ENCODE data around the gene PIWIL4.
A peak's percentile ranks its signal among the peaks of the same experiment; 100 is the strongest.
"Not testable (repeated sequence)": the region's sequence is repeated elsewhere in the genome, so short reads cannot be mapped to it uniquely, and the experiment has no call there.

Gene PIWIL4

DNA sequence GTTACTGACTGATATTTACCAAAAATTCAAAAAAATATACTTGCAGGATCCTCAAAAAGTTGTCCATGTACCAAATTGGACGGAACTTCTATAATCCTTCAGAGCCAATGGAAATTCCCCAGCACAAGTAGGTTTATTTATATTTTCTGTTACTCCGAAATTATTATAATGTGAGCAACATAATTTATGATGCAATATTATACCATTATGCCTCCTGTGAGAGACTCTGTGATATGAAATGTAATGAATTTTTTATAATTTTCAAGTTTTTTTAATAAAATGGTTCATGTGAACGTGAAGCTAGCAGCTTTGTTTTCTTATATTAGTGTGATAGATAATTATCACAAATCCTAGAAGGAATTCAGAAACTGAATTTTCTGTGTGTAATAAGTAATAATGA, 18.2 kb downstream of the PIWIL4 start:
- DNase-seq (ENCODE audit: low spot score) = no peak

DNA sequence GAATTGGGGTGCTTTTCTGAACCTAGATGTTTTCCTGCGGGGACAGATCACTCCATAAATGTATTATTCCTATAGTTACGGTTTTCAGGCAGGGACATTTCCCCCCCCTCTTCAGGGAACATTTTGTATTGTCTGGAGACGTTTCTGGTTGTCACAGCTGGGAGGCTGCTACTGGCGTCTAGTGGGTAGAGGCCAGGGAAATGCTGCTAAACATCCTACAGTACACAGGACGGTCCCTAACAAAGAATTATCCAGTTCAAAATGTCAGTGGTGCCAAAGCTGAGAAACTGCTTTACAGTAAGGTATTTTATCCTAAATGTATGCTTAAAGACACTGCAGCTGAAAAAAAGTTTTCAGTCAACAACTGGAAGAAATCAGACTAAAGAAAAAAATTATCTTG, 19.4 kb downstream of the PIWIL4 start:
- DNase-seq (ENCODE audit: low spot score) = peak; percentile 16

DNA sequence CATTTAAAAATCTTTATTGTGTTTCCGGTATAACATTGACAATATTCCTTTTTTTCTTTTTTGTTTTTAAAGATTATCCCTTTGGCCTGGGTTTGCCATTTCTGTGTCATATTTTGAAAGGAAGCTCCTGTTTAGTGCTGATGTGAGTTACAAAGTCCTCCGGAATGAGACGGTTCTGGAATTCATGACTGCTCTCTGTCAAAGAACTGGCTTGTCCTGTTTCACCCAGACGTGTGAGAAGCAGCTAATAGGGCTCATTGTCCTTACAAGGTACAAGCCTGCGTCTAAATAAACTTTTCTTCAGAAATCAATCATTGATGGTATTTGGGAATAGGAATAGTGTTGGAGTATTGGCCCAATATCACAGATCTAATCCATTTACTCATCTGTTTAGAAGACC, 19.8 kb downstream of the PIWIL4 start:
- DNase-seq (ENCODE audit: low spot score) = no peak

DNA sequence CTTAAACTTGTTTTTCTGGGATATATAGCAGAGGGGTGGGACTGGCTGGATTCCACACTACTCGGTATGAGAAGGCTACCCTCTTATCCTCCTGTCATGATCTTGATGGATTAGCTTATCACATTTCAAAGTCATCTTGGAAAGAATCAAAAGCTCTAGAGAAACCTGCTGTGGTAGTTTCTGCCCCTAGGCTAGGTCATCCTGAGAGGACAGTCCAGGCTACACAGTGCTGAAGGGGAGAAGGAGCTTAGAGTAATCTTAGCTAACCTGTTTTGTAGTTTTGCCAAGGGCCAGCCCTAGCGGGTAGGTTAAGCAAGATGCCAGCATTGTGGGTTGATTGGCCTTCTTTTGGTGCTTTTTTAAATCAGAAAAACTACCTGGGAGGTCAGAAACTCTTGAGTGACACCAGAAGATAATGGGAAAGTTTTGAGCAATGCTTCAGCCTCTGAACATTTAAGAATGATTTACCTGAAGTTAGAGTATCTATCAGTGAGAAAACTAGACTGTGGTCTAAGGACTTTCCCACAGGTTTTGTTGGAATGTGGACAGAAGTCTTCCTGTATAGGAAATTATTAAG, 21.3 kb downstream of the PIWIL4 start:
- no peak for DNase-seq (ENCODE audit: low spot score)

DNA sequence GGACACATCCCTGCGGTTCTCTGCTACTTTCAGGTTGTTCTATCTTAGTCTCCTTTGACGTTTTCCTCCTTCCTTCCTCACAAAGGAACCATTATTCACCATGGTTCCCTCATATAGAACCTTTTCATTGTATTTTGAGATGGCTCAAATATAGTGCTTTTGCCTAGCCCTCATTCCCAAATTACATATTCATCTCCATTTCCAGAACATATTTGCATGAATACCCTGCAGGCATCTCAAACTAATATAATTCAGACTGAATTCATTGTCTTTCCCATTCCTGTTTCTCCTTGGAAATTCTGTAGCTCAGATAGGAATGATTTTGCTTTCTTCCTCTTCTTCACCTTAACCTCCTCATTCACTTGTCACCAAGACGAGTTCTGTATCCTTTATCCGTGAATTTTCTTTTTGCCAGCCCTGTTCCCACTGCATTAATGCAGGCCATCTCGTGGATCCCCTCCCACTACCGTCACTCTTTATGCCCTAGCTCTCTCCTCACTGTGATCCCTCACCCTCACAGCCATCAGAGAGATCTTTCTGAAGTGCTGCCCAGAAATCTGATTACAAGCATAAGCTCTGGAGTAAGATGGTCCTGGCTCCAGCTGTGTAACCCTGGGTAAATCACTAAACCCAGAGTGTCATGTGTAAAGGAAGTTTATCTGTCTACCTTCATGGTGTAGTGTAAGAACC, 23.3 kb downstream of the PIWIL4 start:
- no peak for DNase-seq (ENCODE audit: low spot score)

DNA sequence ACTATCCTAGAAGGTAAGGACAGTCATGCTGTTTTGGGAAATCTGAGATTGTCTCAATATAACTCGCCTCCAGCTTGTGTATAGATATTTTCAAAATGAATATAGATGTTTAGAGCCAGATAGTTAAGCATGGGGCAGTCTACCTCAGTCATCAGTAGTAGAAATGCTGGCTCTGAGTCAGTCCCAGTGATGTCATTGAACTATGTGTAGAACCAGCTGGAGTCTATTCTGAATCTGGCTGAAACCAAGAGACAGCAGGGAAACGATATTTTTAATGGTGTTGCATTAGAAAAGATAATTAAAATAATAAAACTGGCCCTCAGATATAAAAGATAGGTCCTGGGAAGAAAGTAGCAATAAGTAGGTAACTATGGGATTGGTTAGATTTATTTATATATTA, 25.9 kb downstream of the PIWIL4 start:
- no peak for DNase-seq (ENCODE audit: low spot score)

DNA sequence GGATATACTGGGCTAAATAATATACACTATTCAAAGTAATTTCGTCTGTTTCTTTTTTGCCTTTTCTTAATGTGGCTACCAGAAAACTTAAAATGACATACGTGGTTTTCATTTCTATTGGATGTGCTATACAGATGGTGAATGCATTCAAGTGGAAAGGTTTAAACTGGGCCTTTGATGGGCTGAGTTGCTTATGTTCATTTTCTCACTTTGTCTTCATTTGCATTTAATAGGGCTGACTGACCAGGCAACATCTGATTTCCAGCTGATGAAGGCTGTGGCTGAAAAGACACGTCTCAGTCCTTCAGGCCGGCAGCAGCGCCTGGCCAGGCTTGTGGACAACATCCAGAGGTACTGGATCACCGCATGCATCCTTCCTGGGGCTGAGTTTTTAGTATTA, 27.9 kb downstream of the PIWIL4 start:
- DNase-seq (ENCODE audit: low spot score) = no peak

DNA sequence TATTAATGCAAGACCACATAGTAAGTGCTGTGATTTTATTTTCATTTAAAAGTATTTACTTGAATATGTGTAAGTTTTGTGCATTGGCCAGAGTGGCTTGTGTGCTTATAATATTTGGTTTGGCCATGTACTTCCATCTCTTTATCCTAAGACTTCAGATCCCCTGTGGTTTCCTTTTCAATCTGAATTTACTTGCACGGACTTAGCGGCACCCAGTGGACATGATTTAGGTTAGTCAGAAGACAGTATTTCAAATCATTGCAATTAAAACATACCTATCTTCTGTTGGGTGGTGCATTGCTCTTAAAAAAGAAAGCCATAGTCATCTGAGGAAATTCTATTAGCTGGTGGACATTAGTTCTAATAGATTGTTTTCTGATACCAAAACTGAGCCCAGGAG, 30.7 kb downstream of the PIWIL4 start:
- no peak for DNase-seq (ENCODE audit: low spot score)

DNA sequence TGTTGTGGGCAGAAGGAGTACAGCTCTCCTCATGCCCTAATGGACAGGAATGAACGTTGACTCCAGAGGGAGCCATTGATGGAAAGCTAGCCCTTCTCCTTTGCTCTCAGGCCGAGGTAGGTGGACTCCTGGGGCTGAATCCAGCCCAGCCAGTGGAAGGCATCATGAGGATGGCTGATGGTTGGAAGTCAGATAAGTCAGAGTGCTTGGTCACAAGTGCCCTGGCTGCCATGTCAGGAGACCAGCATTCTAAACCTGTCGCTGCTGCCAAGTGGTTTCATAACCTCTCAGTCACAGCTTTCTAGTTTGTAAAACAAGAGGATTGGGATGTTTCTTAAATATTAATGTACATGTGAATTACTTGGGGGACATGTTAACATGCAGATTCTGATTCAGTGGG, 32.3 kb downstream of the PIWIL4 start:
- no peak for DNase-seq (ENCODE audit: low spot score)

DNA sequence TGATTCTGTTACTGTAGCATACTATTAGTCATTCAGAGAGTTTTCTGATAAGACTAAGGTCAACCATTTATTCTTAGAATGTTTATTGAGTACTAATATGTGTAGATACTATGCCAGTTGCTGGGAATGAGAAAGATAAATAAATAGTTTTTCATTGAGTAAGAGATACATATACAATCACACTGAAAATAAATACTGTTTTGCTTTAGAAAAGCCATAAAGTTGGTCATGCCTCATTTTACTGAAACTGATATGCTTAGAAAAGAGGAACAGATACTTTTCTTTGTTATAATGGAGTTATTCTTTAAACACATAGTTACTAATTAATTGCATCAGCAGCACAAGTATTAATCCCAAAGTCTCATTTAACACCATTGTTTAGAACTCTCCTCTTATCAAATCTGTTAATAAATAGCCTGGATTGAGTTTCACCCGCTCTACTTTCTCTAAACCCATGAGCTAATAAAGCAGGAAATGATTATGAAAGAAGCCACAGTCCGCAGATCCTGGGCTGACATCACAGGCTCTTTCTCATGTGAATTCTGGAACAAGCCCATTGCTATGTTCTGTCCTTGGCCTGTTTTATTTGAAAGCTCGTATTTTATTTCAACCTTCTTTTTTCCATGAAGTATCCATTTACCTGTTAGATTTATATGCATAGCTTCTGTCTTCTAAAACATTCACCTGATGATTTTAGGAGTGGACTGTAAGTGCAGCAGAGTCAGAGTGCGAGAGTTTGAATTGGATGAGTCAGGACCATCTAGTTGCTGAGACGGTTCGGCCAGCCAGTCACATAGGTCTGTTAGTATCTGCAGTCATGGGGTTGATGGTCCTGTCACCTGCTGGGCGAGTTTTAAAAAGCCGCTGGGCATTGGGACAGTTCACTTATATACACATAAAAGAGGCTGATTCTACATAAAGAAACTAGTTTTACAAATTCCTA, 35.5 kb downstream of the PIWIL4 start:
- peak; percentile 70 for DNase-seq (ENCODE audit: low spot score)

DNA sequence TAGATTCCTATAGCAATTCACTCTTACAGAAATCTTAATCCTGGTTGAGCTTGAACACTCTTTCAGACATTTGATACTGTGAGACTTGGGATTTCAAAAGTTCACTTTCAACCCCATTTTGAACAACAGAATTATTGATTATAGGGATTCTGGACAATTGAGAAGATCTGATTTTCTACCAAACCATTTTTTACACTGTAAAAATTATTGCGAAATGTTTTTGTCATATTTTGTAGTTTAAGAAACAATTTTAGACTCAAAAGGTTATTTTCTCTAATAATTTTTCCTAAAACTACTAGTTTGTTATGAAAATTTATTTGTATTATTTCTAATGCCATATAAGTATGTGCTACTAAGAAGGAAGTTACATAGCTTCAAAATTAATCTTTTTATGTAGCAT, 36.4 kb downstream of the PIWIL4 start:
- no peak for DNase-seq (ENCODE audit: low spot score)

DNA sequence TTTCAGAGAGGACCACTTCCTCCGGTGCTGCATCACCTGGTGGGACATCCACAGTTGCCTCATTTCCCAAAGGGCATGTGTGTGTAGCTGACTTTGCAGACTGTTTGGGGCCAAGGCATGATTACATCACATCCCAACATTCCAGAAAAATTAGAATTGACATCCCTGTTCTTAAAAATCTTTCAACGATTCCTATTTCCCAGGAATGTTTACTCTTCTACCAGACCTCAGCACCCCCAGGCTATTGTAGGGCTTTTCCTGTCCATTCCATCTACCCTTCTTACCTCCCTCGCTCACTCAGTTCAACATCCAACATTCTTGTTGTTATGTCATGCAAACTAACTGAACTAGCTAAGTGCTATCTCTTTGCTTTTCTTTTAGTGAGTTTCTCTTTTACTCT, 37.3 kb downstream of the PIWIL4 start:
- no peak for DNase-seq (ENCODE audit: low spot score)

DNA sequence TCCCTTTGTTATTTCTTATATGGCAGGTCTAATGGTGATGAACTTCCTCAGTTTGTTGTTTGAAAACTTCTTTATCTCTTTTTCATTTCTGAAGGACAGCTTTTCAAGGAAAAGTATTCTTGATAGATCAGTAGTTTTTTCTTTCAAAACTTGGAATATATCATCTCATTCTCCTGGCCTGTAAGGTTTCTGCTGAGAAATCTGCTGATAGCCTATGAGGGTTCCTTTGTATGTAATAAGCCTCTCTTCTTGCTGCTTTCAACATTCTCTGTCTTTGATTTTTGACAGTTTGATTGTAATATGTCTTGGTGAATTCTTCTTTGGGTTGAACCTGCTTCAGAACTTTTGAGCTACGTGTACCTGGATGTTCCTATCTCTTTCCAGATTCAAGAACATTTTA, 46.0 kb downstream of the PIWIL4 start:
- DNase-seq (ENCODE audit: low spot score) = no peak

DNA sequence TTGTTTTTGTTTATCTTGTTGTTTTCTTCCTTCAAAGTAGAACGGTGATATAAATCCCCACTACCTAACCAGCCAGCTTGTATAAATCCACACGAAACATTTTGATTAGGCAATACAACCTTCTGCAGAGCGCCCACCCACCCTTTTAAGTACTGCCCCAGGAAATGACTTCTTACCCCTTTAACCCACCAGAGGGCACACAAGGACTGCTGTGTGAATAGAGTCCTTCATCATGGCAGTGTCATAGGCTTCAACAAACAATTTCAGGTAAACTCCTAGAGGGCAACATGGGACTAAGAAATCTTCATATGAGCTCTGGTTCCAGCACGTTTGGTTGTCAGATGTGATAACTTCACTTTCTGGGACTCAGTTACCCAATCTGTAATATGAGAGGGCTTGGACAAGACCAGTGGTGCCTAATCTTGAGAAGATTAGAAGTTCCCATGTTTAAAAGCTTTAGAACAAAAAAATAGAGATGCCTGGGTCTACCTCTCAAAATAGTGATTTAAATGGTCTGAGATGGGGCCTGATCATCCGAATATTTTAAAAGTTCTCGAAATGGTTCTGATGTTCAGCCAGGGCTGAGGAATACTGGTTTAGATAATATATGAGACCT, 56.1 kb downstream of the PIWIL4 start:
- no peak for DNase-seq (ENCODE audit: low spot score)

DNA sequence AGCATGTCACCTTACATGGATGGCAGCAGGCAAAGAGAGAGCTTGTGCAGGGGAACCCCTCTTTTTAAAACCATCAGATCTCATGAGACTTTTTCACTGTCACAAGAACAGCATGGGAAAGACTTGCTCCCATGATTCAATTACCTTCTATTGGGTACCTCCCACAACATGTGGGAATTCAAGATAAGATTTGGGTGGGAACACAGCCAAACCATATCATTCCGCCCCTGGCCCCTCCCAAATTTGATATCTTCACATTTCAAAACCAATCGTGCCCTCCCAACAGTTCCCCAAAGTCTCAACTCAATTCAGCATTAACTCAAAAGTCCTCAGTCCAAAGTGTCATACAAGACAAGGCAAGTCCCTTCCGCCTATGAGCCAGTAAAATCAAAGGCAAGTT, 58.3 kb downstream of the PIWIL4 start:
- DNase-seq (ENCODE audit: low spot score) = not testable (repeated sequence)

DNA sequence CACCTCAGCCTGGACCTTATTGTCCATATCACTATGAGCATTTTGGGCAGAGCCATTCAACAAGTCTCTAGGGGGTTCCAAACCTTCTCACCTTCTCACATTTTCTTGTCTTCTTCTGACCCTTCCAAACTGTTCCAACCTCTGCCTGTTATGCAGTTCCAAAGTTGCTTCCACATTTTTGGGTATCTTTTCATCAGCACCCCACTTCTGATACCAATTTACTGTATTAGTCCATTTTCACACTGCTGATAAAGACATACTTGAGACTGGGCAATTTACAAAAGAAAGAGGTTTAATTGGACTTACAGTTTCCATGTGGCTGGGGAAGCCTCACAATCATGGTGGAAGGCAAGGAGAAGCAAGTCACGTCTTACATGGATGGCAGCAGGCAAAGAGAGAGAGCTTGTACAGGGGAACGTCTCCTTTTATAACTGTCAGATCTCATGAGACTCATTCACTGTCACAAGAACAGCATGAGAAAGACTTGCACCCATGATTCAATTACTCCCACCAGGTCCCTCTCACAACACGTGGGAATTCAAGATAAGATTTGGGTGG, 59.9 kb downstream of the PIWIL4 start:
- not testable (repeated sequence) for DNase-seq (ENCODE audit: low spot score)

DNA sequence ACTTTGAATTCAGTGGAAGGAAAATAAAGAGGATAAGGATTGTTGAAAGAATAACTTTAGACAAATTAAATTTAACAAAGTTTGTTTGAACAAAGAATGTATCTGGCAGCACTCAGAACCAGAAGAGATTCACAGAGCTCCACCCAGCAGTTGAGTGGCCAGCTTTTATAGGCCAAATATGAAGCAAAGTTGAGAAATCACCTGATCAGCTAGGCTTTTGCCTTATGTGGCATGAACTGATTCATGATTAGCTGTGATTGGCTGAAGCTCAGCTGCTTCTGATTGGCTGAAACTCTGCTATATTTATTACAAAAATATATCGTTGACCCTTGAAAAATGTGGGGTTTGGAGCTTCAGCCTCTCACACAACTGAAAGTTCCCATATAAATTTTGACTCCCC, 62.6 kb downstream of the PIWIL4 start:
- DNase-seq (ENCODE audit: low spot score) = no peak

DNA sequence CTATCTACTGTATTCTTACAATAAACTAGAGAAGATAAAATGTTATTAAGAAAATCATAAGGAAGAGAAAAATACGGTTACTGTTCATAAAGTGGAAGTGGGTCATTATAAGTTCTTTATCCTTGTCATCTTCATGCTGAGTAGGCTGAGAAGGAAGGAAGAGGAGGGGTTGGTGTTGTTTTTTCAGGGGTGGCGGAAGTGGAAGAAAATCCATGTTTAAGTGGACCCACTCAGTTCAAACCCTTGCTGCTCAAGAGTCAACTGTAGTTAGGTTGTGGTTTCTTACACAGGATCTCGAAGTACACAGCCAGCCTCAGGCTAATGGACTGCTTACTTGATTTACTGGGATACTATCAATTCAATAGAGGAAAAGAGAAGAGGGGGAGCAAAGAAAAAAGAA, 63.1 kb downstream of the PIWIL4 start:
- no peak for DNase-seq (ENCODE audit: low spot score)

DNA sequence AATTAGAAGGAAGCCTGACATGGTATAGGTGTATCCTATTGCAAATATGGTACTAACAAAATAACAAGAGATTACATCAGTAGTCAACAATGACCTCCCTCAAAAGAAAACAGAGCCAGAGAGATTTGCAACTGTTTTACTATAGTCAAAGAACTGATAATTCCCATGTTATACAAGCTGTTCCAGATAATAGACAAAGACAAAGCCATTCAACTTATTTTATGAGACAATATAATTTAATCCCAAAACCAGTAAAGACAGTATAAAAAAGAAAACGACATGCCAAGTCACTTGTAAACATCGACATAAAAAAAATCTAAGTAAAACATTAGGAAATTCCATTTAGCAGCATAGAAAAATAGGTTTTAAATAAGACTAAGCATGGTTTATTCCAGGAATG, 65.2 kb downstream of the PIWIL4 start:
- no peak for DNase-seq (ENCODE audit: low spot score)

DNA sequence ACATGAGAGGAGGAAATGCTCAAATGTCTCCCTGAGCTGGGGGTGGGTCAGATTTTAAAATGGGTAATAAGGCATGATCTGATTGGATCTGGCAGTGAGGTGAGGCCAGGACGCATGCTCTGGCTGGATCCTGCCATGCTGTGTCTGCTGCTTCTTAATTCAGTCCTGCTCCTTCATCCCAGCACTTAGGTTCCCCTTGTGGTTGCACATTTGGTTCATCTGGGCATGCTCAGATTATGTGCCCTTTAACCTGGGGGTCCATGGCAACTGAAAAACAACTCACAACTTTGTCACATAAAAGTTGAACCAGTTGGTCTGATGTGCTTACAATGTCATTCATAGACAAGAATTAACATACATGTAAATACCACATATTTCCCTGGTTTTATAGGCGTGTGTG, 67.9 kb downstream of the PIWIL4 start:
- no peak for DNase-seq (ENCODE audit: low spot score)

DNA sequence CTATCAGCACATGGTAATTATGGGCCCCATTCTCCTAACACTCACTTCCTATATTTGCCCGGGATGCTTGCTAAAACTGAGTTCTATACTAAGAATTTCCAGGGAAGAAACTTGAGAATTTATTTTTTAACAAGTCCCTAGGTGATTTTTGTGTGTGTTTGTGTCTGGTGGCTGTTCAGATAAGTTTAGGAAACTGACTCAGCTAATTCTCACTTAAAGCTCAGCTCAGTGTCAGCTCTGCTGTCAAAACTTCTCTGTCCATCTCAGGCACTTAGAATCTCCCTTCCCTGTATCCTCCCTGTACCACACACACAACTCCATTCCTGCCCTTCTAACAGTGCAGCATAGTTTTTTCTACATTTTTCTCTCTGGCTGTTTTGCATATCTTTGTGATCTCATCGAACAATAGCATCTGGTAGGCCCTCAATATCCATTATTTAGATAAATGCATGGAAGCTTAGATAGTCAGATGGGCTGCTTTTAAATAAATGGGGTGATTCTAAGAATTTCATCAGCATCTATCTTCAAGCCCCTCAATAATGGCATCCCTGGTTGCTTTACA, 69.3 kb downstream of the PIWIL4 start:
- no peak for DNase-seq (ENCODE audit: low spot score)

DNA sequence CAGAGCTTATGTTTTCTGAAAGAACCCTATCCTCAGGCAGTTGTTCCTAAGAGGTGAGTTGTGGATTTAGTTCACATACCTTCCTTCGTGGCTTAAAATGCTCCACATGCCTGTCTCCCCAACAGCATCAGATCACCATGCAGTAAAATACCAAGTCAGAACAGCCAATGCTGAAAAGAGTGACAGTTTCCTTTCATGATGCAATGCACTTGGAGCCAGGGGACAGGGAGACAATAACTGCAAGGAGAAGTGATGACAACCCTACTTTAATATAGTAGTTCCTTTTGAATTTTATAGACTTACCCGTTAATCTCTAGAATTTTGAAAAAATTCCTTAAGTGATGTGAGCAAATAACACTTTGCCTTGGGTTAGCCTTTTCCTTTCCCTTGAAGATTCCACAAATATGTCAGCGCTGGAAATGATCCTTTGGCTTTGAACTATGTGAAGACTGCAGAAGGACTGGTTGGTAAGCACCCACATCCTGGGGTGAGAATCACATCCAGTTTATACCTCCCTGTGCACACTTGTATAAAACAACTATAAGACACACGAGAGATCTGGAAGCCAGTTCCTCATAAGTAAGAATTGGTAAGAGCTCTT, 71.2 kb downstream of the PIWIL4 start:
- no peak for DNase-seq (ENCODE audit: low spot score)

Measured in putamen (tissue), 1 donor.